Activated gamma-delta T cell treated with anti-CD3 and anti-CD28 coated beads, Interleukin-2, amount 50 U/mL, for 16 hours (primary cell): ENCODE measurements around the gene ZNF317.
A peak's percentile ranks its signal among the peaks of the same experiment; 100 is the strongest.
"Not testable (repeated sequence)": the region's sequence is repeated elsewhere in the genome, so short reads cannot be mapped to it uniquely, and the experiment has no call there.

Experiments used
- DNase-seq: peaks from one replicate; pipeline ENCODE4 v3.0.0-alpha.2; 2020; ENCODE audit warnings: low read depth

The ZNF317 gene

DNA sequence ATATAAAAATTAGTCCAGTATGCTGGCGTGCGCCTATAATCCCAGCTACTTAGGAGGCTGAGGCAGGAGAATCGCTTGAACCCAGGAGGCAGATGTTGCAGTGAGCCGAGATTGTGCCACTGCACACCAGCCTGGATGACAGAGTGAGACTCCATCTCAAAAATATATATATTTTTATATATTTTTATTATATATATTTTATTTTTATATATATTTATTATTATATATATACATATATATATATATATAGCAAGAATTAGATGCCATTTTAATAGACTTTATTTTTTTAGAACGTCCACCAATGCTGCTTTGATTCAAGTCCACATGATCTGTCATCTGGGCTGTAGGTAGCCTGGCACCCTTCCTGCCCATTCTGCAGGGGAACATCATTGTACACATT is 35.1 kb downstream of the ZNF317 start:
- DNase-seq = no peak

DNA sequence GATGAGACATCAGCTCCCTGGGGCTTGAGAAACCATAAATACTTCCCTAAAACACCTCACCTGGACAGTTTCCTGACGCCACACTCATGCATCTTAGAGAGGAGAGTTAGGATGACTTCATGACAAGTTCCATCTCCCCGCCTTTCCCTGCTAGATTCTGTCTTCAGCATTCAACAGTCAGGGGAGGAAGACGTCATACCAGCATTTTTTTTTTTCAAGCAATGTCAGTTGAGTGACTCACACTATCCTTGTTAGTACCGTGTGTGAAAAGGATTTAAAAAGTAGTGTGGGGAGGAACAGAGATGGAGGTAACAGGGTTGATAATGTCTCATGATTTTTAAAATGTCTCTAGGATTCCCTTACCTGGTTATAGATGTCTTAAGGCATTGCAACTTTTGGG is 38.7 kb downstream of the ZNF317 start, which contains the start of gene OR7D2:
OR7D2 (plus strand) TSS at position 79 of the 400 bp plus-strand sequence. CDS start 6,803 bp downstream, outside the sequence.
- DNase-seq = no peak

DNA sequence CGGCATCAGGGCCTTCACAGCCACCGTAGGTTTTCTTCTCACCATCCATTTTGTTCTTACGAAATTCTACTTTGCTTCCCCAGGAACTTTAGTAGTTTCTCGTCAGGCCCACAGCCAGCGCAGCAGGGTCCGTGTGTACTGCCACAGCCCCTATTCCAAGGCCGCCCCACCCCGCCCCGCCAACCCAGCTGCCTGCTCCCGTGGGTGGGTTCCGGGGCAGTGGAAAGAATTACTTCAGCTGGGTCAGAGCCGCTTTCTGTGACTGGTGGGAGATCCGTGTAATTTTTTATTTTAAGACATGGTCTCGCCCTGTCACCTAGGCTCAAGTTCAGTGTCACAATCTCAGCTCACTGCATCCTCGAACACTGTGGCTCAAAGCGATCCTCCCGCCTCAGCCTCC is 42.8 kb downstream of the ZNF317 start:
- no peak for DNase-seq

DNA sequence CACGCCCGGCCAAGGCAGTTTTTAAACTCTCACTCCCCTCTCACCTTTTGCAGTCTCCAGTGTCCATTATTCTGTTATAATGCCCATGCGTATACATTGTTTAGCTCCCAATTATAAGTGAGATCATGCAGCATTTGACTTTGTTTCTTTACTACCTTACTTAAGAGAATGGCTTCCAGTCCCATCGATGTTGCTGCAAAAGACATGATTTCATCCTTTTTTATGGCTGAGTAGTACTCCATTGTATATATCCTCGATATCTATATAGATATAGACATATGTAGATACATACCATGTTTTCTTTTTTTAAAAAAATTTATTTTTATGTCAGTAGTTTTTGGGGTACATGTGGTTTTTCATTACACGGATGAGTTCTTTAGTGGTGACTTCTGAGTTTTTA is 47.0 kb downstream of the ZNF317 start:
- no peak for DNase-seq

DNA sequence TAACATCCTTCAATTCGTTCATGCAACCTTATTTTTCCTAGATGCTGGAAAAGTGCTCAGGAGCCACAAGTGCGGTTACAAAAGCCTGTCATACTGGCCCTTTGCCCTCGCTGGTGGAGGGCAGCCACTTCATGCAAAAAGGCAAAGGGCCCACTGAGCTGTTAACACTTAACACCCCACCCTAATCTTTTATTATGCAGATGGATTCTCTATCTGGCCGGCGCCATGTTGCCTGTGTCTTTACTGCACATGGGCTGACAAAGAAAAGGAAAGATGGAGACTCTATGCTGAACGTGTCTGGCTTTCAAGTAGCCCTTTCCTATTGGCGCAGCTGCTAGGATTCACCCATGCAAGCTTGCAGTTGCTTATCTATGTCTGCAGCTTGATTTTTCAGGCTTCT is 49.3 kb downstream of the ZNF317 start:
- no peak for DNase-seq

DNA sequence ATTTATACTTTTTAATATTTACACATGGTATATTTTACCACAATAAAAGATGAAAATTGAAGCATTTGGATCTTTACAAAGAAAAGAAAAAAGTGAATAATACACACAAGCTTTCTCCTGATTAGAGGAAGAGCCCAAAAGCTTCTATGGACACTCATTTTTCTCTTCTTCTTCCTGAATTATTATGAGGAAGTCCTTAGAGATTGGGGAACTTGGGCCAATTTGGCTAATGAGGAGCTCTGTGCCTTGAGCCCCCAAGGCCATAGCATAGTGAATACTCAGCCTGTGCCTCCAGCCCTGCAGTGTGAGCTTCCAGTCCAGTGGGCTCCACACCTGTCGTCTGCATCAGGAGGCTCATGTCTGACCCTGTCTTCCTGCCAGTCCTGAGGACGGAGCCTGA is 57.8 kb downstream of the ZNF317 start:
- DNase-seq = not testable (repeated sequence)

DNA sequence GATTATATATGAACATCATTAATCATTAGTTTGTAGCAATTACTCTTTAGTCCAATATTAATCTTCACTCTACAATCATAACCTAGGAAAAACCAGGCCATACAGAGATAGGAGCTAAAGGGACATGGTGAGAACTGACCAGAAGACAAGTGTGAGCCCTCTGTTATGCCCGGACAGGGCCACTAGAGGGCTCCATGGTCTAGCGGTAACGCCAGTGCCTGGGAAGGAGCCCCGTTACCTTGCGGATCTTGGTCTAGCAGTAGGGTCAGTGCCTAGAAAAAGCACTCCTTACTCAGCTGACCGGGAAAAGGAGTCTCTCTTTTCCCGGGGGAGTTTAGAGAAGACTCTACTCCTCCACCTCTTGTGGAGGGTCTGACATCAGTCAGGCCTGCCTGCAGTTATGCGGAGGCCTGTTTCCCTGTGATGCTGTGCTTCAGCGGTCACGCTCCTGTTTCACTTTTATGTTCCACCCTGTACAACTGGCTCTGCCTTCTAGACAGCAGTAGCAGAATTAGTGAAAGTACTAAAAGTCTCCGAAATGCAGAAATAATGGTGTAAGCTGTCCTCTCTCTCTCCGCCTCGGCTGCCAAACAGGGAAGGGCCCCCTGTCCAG is 65.4 kb downstream of the ZNF317 start:
- DNase-seq = peak; percentile 48
